ENCODE measurements around the gene SCAND1. TPM values are rescaled to one million over a fixed set of nuclear protein-coding genes. Genes with fewer than 3 reads are reported as not detected.

Gene SCAND1
- total and polyA plus RNA-seq, 2 donors (not counting 1 experiment from before 2014, with no cell fraction given): 8.3 to 44.3 TPM

- H4K20me1 ChIP-seq (ENCODE audit: control insufficient read depth, extremely low read depth, insufficient read depth, low read length): no peaks in the 10 kb centered on the region
- no peak for TF ChIP-seq CTCF (conservative IDR thresholded peaks at IDR 0.05 in 1 of 2, IDR thresholded peaks at IDR 0.05 in 1 of 2; ENCODE audit: low read depth in 1 of 2, low read length in 2 of 2)
- peaks cover 6% of the 10 kb centered on the region for H3K36me3 ChIP-seq (ENCODE audit: control insufficient read depth, insufficient read depth, low read length)
- no peak overlapping the region for H3K4me3 ChIP-seq (replicated peaks in 1 of 4; ENCODE audit: control extremely low read depth in 1 of 4, insufficient read depth in 1 of 4, low read depth in 3 of 4, low read length in 4 of 4)
- no peaks in the 10 kb centered on the region for H3K9me3 ChIP-seq (ENCODE audit: control insufficient read depth, insufficient read depth, low read depth, low read length)
- no peak for DNase-seq (ENCODE audit: low read depth in 2 of 2)
- peaks cover 4% of the 10 kb centered on the region for H3K4me1 ChIP-seq (ENCODE audit: control insufficient read depth, extremely low read depth, insufficient read depth, low read length)
- no peaks in the 10 kb centered on the region for H3K27me3 ChIP-seq (ENCODE audit: control insufficient read depth, insufficient read depth, low read length)
- no peak overlapping the region for H3K9ac ChIP-seq (ENCODE audit: insufficient read depth, low read length)
- H3K79me2 ChIP-seq (ENCODE audit: control insufficient read depth, insufficient read depth, low read length): peaks cover 2% of the 10 kb centered on the region
- H3K4me2 ChIP-seq (ENCODE audit: extremely low read depth, insufficient read depth, low read length): no peak overlapping the region
- H2AFZ ChIP-seq (ENCODE audit: low read length): no peak overlapping the region
- H3K27ac ChIP-seq (ENCODE audit: insufficient read depth, low read length): no peak overlapping the region
These were observed 47.1 kb downstream of the SCAND1 start for GRCh38 chr20:35907017-35907701.

GRCh38 chr20:35904982-35905663, 49.2 kb downstream of the SCAND1 start:
- no peaks in the 10 kb centered on the region for H4K20me1 ChIP-seq (ENCODE audit: control insufficient read depth, extremely low read depth, insufficient read depth, low read length)
- H3K4me3 ChIP-seq (replicated peaks in 1 of 4; ENCODE audit: control extremely low read depth in 1 of 4, insufficient read depth in 1 of 4, low read depth in 3 of 4, low read length in 4 of 4): no peak overlapping the region
- H3K9me3 ChIP-seq (ENCODE audit: control insufficient read depth, insufficient read depth, low read depth, low read length): no peaks in the 10 kb centered on the region
- H3K9ac ChIP-seq (ENCODE audit: insufficient read depth, low read length): no peak overlapping the region
- H2AFZ ChIP-seq (ENCODE audit: low read length): no peak overlapping the region
- no peaks in the 10 kb centered on the region for H3K27me3 ChIP-seq (ENCODE audit: control insufficient read depth, insufficient read depth, low read length)
- no peak overlapping the region for H3K27ac ChIP-seq (ENCODE audit: insufficient read depth, low read length)
- peaks cover 2% of the 10 kb centered on the region for H3K79me2 ChIP-seq (ENCODE audit: control insufficient read depth, insufficient read depth, low read length)
- no peak for DNase-seq (ENCODE audit: low read depth in 2 of 2)
- H3K36me3 ChIP-seq (ENCODE audit: control insufficient read depth, insufficient read depth, low read length): peaks cover 5% of the 10 kb centered on the region
- peaks cover 9% of the 10 kb centered on the region for H3K4me1 ChIP-seq (ENCODE audit: control insufficient read depth, extremely low read depth, insufficient read depth, low read length)
- H3K4me2 ChIP-seq (ENCODE audit: extremely low read depth, insufficient read depth, low read length): no peak overlapping the region
- TF ChIP-seq EZH2 (IDR thresholded peaks at IDR 0.05; ENCODE audit: low read length, missing control alignments) (no peak), CTCF (conservative IDR thresholded peaks at IDR 0.05 in 1 of 2, IDR thresholded peaks at IDR 0.05 in 1 of 2; ENCODE audit: low read depth in 1 of 2, low read length in 2 of 2) (no peak)

- peak in 1 of 2 donors; percentile 62 for DNase-seq (ENCODE audit: low read depth in 2 of 2)
- H3K27ac ChIP-seq (ENCODE audit: insufficient read depth, low read length): no peak overlapping the region
- no peaks in the 10 kb centered on the region for H4K20me1 ChIP-seq (ENCODE audit: control insufficient read depth, extremely low read depth, insufficient read depth, low read length)
- no peak overlapping the region for H2AFZ ChIP-seq (ENCODE audit: low read length)
- TF ChIP-seq EZH2 (IDR thresholded peaks at IDR 0.05; ENCODE audit: low read length, missing control alignments): no peak
- TF ChIP-seq CTCF (conservative IDR thresholded peaks at IDR 0.05 in 1 of 2, IDR thresholded peaks at IDR 0.05 in 1 of 2; ENCODE audit: low read depth in 1 of 2, low read length in 2 of 2): no peak
- H3K36me3 ChIP-seq (ENCODE audit: control insufficient read depth, insufficient read depth, low read length): peaks cover 5% of the 10 kb centered on the region
- no peak overlapping the region for H3K4me3 ChIP-seq (replicated peaks in 1 of 4; ENCODE audit: control extremely low read depth in 1 of 4, insufficient read depth in 1 of 4, low read depth in 3 of 4, low read length in 4 of 4)
- H3K4me2 ChIP-seq (ENCODE audit: extremely low read depth, insufficient read depth, low read length): no peak overlapping the region
- no peak overlapping the region for H3K9ac ChIP-seq (ENCODE audit: insufficient read depth, low read length)
- H3K4me1 ChIP-seq (ENCODE audit: control insufficient read depth, extremely low read depth, insufficient read depth, low read length): peaks cover 9% of the 10 kb centered on the region
- H3K9me3 ChIP-seq (ENCODE audit: control insufficient read depth, insufficient read depth, low read depth, low read length): no peaks in the 10 kb centered on the region
- H3K79me2 ChIP-seq (ENCODE audit: control insufficient read depth, insufficient read depth, low read length): peaks cover 2% of the 10 kb centered on the region
- no peaks in the 10 kb centered on the region for H3K27me3 ChIP-seq (ENCODE audit: control insufficient read depth, insufficient read depth, low read length)
These were observed 50.5 kb downstream of the SCAND1 start for GRCh38 chr20:35903843-35904242.

Other genes with a start within 250 kb of the SCAND1 start
- gene RBM39, start 212.2 kb downstream of the SCAND1 start, total RNA-seq: 462 and 465 TPM in 2 replicates
- gene RBM39, start 212.2 kb downstream of the SCAND1 start, polyA plus RNA-seq: 43.1 and 57.7 TPM in 2 replicates
- gene PHF20, start 182.5 kb downstream of the SCAND1 start, total RNA-seq: 28.2 and 40.1 TPM in 2 replicates
- 31.4 and 32.5 TPM in 2 replicates for gene PHF20, start 182.5 kb downstream of the SCAND1 start, polyA plus RNA-seq
- gene CNBD2, start 14.1 kb upstream of the SCAND1 start, total RNA-seq: 1.3 and 2.6 TPM in 2 replicates
- 1.1 and 1.5 TPM in 2 replicates for gene CNBD2, start 14.1 kb upstream of the SCAND1 start, polyA plus RNA-seq
- gene EPB41L1, start 200.2 kb upstream of the SCAND1 start, total RNA-seq: 10.3 and 17.0 TPM in 2 replicates
- gene EPB41L1, start 200.2 kb upstream of the SCAND1 start, polyA plus RNA-seq: 13.9 and 16.2 TPM in 2 replicates

Data from fibroblast of lung (primary cell).